Lower leg skin (tissue), 4 donors: Measurements from ENCODE around the gene HABP2. TPM values are rescaled to one million over a fixed set of nuclear protein-coding genes. Genes with fewer than 3 reads are reported as not detected.

Source experiments
- DNase-seq, 2 donors: peaks; one replicate each; pipeline ENCODE4 v3.0.0-alpha.2; 2019; ENCODE audit warnings: low spot score in 2 of 2
- H3K4me3 ChIP-seq: fragments of 200-600 bp; sonication (generic); 2 replicates; pipeline ENCODE4 v1.5.1; 2017; ENCODE audit warnings: mild to moderate bottlenecking, low read depth; ENCODE audit not compliant: poor library complexity, severe bottlenecking
- CTCF ChIP-seq, 3 donors: fragments of 450-650 bp; IDR thresholded peaks; one replicate each; pipeline ENCODE4 v1.5.1; 2016; ENCODE audit warnings: antibody characterized with exemption in 3 of 3, mild to moderate bottlenecking in 3 of 3, moderate library complexity in 2 of 3
- POLR2A ChIP-seq, 2 donors: fragments of 450-650 bp; IDR thresholded peaks; one replicate each; pipeline ENCODE4 v1.6.1; 2016 to 2017; ENCODE audit warnings: antibody characterized with exemption in 2 of 2, mild to moderate bottlenecking in 1 of 2, moderate library complexity in 1 of 2
- WGBS, 2 donors: methylation state at CpG; one replicate each; pipeline ENCODE4 v1.1.5; 2018; 5-methylcytosine and 5-hydroxymethylcytosine counted together
- intact Hi-C: fragments of 100-400 bp; cut with DNase I; formaldehyde crosslinking; loops from one replicate; pipeline ENCODE4 v1.15.0; 2023; ENCODE audit warnings: low total_unique reads
- total RNA-seq, 4 donors: library from RNA; depleted of rRNA; stranded (reverse); fragments of >200 nt; gene quantifications; one replicate each; pipeline ENCODE4 v1.1.0, GENCODE V29; 2016

Gene HABP2
- total RNA-seq, 4 donors from 2014 or later, result 0.10 TPM; not detected in 3

GRCh38 chr10:113565364-113565763, 12.5 kb downstream of the HABP2 start:
- DNase-seq, result no peak
- TF ChIP-seq POLR2A (IDR thresholded peaks at IDR 0.05) (no peak), CTCF (IDR thresholded peaks at IDR 0.05) (no peak)
- intact Hi-C loops, result no loop called here
- 6 to 13% methylated on average over 1 of the region's 1 CpG for WGBS, 2 donors
- no peak overlapping the region for H3K4me3 ChIP-seq

GRCh38 chr10:113566888-113567287, 14.0 kb downstream of the HABP2 start:
- no peak overlapping the region for H3K4me3 ChIP-seq
- intact Hi-C loops, result no loop called here
- 73 to 87% methylated on average over 6 of the region's 6 CpGs for WGBS, 2 donors
- no peak for DNase-seq
- TF ChIP-seq POLR2A (IDR thresholded peaks at IDR 0.05) (no peak), CTCF (IDR thresholded peaks at IDR 0.05) (no peak)

GRCh38 chr10:113569576-113569975, 16.7 kb downstream of the HABP2 start:
- intact Hi-C loops, result no loop called here
- no peak overlapping the region for H3K4me3 ChIP-seq
- TF ChIP-seq POLR2A (IDR thresholded peaks at IDR 0.05), result no peak
- no peak for TF ChIP-seq CTCF (IDR thresholded peaks at IDR 0.05)
- 69 to 70% methylated on average over 8 of the region's 8 CpGs for WGBS, 2 donors
- DNase-seq, result no peak

GRCh38 chr10:113572520-113573290, 19.9 kb downstream of the HABP2 start:
- 34 to 36% methylated on average over 11 of the region's 11 CpGs for WGBS, 2 donors
- intact Hi-C loops, result no loop called here
- DNase-seq, result no peak

GRCh38 chr10:113573368-113573767, 20.5 kb downstream of the HABP2 start:
- intact Hi-C loops, result no loop called here
- DNase-seq, result no peak
- 84 to 92% methylated on average over 1 of the region's 1 CpG for WGBS, 2 donors
- H3K4me3 ChIP-seq, result no peak overlapping the region
- no peak for TF ChIP-seq POLR2A (IDR thresholded peaks at IDR 0.05)
- no peak for TF ChIP-seq CTCF (IDR thresholded peaks at IDR 0.05)

More at GRCh38 chr10:113572520-113573290, 19.9 kb downstream of the HABP2 start:
- TF ChIP-seq POLR2A (IDR thresholded peaks at IDR 0.05), result no peak
- H3K4me3 ChIP-seq, result no peak overlapping the region

GRCh38 chr10:113576852-113577251, 24.0 kb downstream of the HABP2 start:
- intact Hi-C loops, result no loop called here
- DNase-seq, result no peak
- TF ChIP-seq CTCF (IDR thresholded peaks at IDR 0.05) (no peak), POLR2A (IDR thresholded peaks at IDR 0.05) (no peak)
- WGBS, 2 donors, result 66 to 68% methylated on average over 4 of the region's 4 CpGs
- no peak overlapping the region for H3K4me3 ChIP-seq
